ENCODE measurements around the gene NAV2.

DNA sequence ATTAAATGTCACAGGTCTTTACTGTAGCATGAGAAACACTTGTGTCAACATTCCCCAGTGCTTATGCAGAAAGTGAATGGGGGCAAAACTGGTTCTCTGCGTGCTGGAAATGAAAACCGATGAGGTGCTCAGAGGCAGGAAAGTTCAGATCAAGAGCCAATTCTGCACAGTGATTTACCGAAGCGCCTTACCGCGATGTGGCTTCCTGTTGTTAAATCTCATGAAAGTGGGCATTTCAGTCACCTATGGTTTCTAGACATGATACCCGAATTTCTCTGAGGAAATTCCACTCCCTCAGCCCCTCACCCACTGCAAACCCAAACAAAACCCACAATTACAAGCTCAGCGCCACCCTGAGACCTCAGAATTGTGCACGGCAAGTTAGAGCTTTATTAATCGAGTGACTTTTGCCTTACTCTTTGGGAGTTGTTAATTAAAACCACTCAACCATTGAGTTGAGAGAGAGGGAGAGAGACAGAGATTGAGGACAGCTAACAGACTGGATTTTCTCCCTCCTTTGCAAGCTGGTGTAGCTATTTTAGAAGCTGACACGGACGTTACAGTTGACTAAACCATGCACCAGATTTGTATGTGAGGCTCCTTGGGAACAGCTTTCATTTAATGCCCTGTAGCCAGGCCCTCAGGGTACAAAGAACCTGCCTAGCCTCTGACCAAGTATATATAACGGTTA, 251.2 kb downstream of the NAV2 start:
- TF ChIP-seq, protein P1, sequence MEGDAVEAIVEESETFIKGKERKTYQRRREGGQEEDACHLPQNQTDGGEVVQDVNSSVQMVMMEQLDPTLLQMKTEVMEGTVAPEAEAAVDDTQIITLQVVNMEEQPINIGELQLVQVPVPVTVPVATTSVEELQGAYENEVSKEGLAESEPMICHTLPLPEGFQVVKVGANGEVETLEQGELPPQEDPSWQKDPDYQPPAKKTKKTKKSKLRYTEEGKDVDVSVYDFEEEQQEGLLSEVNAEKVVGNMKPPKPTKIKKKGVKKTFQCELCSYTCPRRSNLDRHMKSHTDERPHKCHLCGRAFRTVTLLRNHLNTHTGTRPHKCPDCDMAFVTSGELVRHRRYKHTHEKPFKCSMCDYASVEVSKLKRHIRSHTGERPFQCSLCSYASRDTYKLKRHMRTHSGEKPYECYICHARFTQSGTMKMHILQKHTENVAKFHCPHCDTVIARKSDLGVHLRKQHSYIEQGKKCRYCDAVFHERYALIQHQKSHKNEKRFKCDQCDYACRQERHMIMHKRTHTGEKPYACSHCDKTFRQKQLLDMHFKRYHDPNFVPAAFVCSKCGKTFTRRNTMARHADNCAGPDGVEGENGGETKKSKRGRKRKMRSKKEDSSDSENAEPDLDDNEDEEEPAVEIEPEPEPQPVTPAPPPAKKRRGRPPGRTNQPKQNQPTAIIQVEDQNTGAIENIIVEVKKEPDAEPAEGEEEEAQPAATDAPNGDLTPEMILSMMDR (conservative IDR thresholded peaks at IDR 0.05) = no peak
- no peak for TF ChIP-seq EZH2 (IDR thresholded peaks at IDR 0.05; ENCODE audit: low read depth)

Data from PC-9 (cell line).